Sciatic nerve (tissue), 2 donors: Measurements from ENCODE around the gene SRC. TPM values are rescaled to one million over a fixed set of nuclear protein-coding genes. Genes with fewer than 3 reads are reported as not detected.

Experiments used
- ATAC-seq: fragments of 200-7000 bp; cut with Tn5 transposase; one replicate; pipeline ENCODE4 v1.9.1; 2020; ENCODE audit warnings: mild to moderate bottlenecking, moderate library complexity
- DNase-seq: peaks from one replicate; pipeline ENCODE4 v3.0.0-alpha.2; 2020; ENCODE audit warnings: low spot score
- intact Hi-C: fragments of 100-400 bp; cut with DNase I; formaldehyde crosslinking; loops from one replicate; pipeline ENCODE4 v1.14.2; 2022
- total RNA-seq: library from RNA; stranded (reverse); fragmentation: NEBNext Ultra II Directional; extraction: Animal tissue kit (Norgen Biotek cat#: 25700); gene quantifications from one replicate; pipeline ENCODE4 v1.2.1, GENCODE V29; 2021
- donor health status: DM: no; HTN: no; CAD: no.
- donor health status: DM: no; HTN: no; CAD: no.

SRC gene
- total RNA-seq = 23.7 TPM

GRCh38 chr20:37345339-37346235 lies at the start of gene SRC:
SRC (plus strand) TSS chr20:37346140; CDS start chr20:37384154, 38,014 bp downstream.
- intact Hi-C loops = no loop called here
- ATAC-seq (peak; percentile 87), DNase-seq (peak; percentile 91)

DNA sequence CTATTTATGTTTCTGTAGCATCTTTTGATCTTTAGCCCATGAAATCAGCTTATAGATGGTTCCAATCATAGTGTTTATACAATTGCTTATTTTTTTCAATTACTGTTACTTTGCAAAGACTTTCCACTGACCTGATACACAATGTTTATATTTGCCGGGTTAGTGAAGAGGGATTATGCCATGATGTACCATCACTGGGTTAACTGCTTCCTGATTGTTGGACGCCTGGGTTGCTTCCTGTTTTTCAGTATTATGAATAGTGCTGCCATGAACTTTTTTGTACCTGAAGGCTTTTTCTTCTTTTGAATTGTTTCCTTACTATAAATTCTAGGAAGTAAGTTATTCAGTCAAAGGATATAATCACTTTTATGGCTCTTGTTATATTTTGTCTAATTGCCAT lies 49.6 kb upstream of the SRC start:
- intact Hi-C loops = no loop called here

GRCh38 chr20:37297066-37297736 lies 48.7 kb upstream of the SRC start:
- intact Hi-C loops = no loop called here
- DNase-seq (no peak), ATAC-seq (no peak)

More for the DNA sequence above, 49.6 kb upstream of the SRC start:
- DNase-seq = no peak
- ATAC-seq = no peak

DNA sequence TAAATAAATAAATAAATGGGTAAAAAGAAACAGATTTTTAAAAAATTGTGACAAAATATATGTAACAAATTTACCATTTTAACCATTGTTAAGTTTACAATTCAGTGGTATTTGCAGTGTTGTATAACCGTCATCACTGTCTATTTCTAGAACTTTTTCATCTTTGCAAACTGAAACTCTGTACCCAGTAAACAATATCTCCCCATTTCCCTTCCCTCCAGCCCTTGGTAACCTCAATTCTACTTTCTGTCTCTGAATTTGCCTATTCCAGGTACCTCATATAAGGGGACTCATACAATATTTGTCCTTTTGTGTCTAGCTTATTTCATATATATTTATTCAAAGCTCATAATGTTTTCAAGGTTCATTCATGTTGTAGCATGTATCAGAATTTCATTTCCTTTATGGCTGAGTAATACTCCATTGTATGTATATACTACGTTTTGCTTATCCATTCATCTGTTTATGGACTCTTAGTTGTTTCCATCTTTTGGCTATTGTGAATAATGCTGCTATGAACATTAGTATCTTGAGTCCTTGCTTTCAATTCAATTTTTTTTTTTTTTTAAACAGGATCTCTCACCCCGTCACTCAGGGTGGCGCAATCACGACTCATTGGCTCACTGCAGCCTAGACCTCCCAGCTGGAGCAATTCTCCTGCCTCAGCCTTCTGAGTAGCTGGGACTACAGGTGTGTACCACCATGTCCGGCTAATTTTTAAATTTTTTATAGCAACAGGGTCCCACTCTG lies 47.6 kb upstream of the SRC start:
- ATAC-seq (no peak), DNase-seq (no peak)
- intact Hi-C loops = no loop called here

DNA sequence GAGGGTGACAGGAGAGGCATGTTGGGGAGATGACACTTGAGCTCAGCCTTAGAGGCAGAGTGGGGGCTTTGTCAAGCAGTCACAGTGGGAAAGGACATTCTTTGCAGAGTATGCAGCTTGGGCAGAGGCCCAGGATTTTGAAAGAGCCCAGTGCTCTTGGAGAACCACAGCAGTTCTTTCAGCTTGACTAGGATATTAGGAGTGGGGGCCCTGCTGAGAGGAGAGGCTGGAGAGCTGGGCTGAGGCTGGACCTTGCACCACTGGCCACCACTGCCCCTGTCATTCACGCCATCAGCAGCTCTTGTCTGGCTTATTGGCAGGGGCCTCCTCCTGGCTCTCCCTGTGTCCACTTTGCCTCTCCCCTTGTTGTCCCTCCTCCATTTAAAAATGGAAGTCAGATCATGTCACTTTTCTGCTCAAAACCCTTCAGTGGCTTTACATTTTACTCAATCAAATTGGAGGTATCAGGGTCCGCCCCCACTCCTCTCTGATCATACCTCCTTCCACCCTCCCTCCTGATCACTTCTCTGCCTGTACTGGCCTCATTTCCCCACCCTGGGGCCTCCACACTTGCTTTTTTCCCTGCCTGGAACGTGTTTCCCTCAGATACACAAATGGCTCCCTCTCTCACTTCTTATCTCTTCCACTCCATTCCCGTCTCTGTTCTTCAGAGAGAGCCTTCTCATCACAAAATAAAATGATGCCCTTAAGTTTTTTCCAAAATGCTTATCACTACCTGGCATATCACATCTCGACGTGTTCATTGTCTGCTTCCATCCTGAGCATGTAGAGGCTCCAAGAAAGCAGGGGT lies 46.0 kb upstream of the SRC start:
- peak; percentile 36 for DNase-seq
- intact Hi-C loops = no loop called here
- ATAC-seq = peak; percentile 41

DNA sequence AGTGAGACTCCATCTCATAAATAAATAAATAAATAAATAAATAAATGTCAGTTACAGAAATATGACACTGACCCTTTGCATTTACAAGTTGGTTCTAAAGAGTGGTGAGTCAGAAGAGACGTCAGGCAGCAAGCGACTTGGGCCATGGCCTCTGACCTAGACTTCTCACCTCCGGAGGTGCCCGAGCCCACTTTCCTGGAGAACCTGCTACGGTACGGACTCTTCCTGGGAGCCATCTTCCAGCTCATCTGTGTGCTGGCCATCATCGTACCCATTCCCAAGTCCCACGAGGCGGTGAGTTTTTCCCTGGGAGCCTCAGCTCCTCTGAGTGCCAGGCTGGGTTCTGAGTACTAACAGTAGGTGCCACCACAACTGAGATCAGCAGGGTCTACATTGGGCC lies 44.8 kb upstream of the SRC start:
- DNase-seq = peak; percentile 35
- no peak for ATAC-seq
- intact Hi-C loops = no loop called here

- intact Hi-C loops = no loop called here
- ATAC-seq (no peak), DNase-seq (no peak)
Measured at GRCh38 chr20:37301558-37301957, 44.4 kb upstream of the SRC start.

- intact Hi-C loops = no loop called here
- no peak for DNase-seq
- no peak for ATAC-seq
Measured at GRCh38 chr20:37302981-37303380, 43.0 kb upstream of the SRC start.

DNA sequence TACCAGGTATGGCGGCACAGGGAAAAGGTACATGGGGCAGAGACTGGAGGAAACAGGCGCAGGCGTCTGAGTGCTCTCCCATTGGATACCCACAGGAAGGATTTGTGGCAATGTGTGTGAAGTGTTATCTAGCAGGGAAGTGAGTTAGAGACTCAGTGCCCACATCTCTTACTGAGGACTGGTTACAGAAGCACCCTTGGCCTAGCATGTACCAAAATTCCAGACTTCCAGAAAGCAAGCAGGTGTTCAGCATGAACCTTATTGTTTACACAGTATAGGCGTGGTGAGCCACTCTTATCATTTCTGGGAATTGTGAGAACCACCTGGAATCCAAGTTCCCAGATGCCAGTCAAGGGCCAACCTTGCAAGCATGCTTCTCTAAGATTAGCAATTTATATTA lies 42.3 kb upstream of the SRC start:
- no peak for ATAC-seq
- intact Hi-C loops = no loop called here
- DNase-seq = no peak

DNA sequence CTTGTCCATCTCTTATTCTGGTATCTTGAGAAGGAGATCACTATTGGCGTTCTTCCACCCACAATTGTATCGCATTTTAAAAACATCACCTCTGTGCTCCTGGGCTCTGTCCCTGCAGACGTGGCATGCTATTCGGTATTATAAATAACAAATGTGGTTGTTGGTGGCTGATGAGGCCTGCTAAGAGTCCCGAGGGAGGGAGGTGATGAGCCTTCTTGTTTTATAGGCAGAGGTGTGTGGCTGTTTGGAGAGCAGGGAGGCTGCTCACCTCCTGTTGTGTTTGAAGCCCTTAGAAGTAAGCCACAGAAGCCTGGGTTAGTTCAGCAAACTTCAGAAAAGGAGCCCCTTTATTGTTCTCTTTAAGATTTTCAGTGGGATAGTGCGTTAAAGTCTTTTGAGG lies 40.9 kb upstream of the SRC start:
- no peak for DNase-seq
- intact Hi-C loops = no loop called here
- ATAC-seq = no peak

DNA sequence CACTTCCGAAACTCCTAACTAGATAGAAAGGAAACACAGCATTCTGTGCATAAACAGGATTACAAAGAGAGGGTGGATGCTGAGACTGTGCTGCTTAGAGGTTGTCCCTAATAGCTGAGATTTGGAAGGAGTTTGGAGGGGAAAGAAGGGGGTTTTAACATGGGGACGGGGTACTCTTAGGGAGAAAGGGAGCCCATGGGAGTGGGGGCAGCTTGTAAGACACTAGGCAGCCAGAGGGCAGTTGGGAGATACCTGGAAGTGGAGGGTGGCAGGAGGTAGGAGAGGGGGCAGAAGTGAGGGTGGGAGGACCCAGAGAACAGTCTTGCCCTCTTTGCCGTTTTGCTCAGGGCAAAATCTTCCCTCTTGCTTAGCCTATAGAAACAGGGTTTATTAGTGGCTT lies 40.1 kb upstream of the SRC start:
- DNase-seq (peak; percentile 21), ATAC-seq (no peak)
- intact Hi-C loops = no loop called here

GRCh38 chr20:37308086-37309050 lies 37.6 kb upstream of the SRC start:
- ATAC-seq = no peak
- no peak for DNase-seq
- intact Hi-C loops = no loop called here

- intact Hi-C loops = no loop called here
- ATAC-seq (no peak), DNase-seq (peak; percentile 40)
Measured at GRCh38 chr20:37309290-37309689, 36.6 kb upstream of the SRC start.

GRCh38 chr20:37309936-37310590 lies 35.9 kb upstream of the SRC start:
- no peak for ATAC-seq
- DNase-seq = peak; percentile 23
- intact Hi-C loops = no loop called here

DNA sequence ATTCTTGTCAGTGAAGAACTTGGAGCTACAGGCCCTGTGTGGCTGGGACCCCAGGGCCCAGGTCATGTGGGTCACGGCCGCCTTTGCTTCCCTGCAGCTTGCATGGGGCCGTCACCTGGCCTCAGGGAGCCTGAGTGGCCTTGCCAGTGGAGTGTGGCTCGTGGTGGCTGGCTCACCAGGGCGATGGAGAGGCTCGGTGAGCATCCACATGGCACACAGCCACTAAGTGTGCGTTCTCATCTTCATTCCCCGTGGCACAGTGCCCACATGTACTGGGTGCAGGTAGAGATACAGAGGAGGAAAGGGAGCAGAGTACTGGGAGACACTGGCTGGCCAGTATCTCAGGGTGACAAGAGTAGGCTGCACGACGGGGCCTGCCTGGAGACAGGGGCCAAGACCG lies 35.0 kb upstream of the SRC start:
- ATAC-seq (no peak), DNase-seq (peak; percentile 58)
- intact Hi-C loops = no loop called here

- intact Hi-C loops = no loop called here
- DNase-seq (peak; percentile 27), ATAC-seq (no peak)
Measured at GRCh38 chr20:37311710-37312355, 34.1 kb upstream of the SRC start.

GRCh38 chr20:37313546-37314091 lies 32.3 kb upstream of the SRC start:
- ATAC-seq (no peak), DNase-seq (peak; percentile 43)
- intact Hi-C loops = no loop called here
